ENCODE data around the gene CTSL. TPM values are rescaled to one million over a fixed set of nuclear protein-coding genes. Genes with fewer than 3 reads are reported as not detected.

The CTSL gene
- total RNA-seq, 1 experiment from 2014 or later, result not detected

- no peaks in the 10 kb centered on the region for H4K20me1 ChIP-seq (ENCODE audit: insufficient read depth, low read depth, low read length)
These were observed 29.3 kb upstream of the CTSL start for GRCh38 chr9:87696641-87697040.

GRCh38 chr9:87698069-87698809, 27.7 kb upstream of the CTSL start:
- H3K4me1 ChIP-seq (ENCODE audit: low read length), result no peaks in the 10 kb centered on the region
- peaks cover 5% of the 10 kb centered on the region for H3K9me3 ChIP-seq (ENCODE audit: low read length)
- H3K4me2 ChIP-seq (ENCODE audit: low read depth, low read length, poor library complexity, severe bottlenecking), result no peak overlapping the region
- DNase-seq, result no peak
- H3K9me2 ChIP-seq (replicated peaks; ENCODE audit: insufficient read depth, low read length), result no peaks in the 10 kb centered on the region
- H4K20me1 ChIP-seq (ENCODE audit: insufficient read depth, low read depth, low read length), result no peaks in the 10 kb centered on the region
- no peaks in the 10 kb centered on the region for H3K36me3 ChIP-seq (ENCODE audit: insufficient read depth, low read length)
- H3K27me3 ChIP-seq (ENCODE audit: low read length), result no peaks in the 10 kb centered on the region; the same call in 1 of the 2 replicates
- H3K9ac ChIP-seq (ENCODE audit: low read length), result no peak overlapping the region
- H3K27ac ChIP-seq (ENCODE audit: low read length), result no peak overlapping the region
- H3K79me2 ChIP-seq (ENCODE audit: low read length), result no peaks in the 10 kb centered on the region
- H2AFZ ChIP-seq (ENCODE audit: low read length), result no peak overlapping the region
- no peak overlapping the region for H3K4me3 ChIP-seq (ENCODE audit: low read length)

More at GRCh38 chr9:87696641-87697040, 29.3 kb upstream of the CTSL start:
- no peak overlapping the region for H2AFZ ChIP-seq (ENCODE audit: low read length)
- H3K27me3 ChIP-seq (ENCODE audit: low read length), result no peaks in the 10 kb centered on the region; the same call in 1 of the 2 replicates
- no peaks in the 10 kb centered on the region for H3K79me2 ChIP-seq (ENCODE audit: low read length)
- H3K9me3 ChIP-seq (ENCODE audit: low read length), result peaks cover 5% of the 10 kb centered on the region
- no peaks in the 10 kb centered on the region for H3K4me1 ChIP-seq (ENCODE audit: low read length)
- H3K4me3 ChIP-seq (ENCODE audit: low read length), result no peak overlapping the region
- no peaks in the 10 kb centered on the region for H3K9me2 ChIP-seq (replicated peaks; ENCODE audit: insufficient read depth, low read length)
- H3K36me3 ChIP-seq (ENCODE audit: insufficient read depth, low read length), result no peaks in the 10 kb centered on the region
- no peak for DNase-seq
- H3K9ac ChIP-seq (ENCODE audit: low read length), result no peak overlapping the region
- H3K4me2 ChIP-seq (ENCODE audit: low read depth, low read length, poor library complexity, severe bottlenecking), result no peak overlapping the region
- no peak overlapping the region for H3K27ac ChIP-seq (ENCODE audit: low read length)

- no peaks in the 10 kb centered on the region for H4K20me1 ChIP-seq (ENCODE audit: insufficient read depth, low read depth, low read length)
- no peaks in the 10 kb centered on the region for H3K79me2 ChIP-seq (ENCODE audit: low read length)
- H3K27ac ChIP-seq (ENCODE audit: low read length), result no peak overlapping the region
- no peak overlapping the region for H3K9ac ChIP-seq (ENCODE audit: low read length)
- H3K4me1 ChIP-seq (ENCODE audit: low read length), result no peaks in the 10 kb centered on the region
- no peaks in the 10 kb centered on the region for H3K9me2 ChIP-seq (replicated peaks; ENCODE audit: insufficient read depth, low read length)
- no peak for DNase-seq
- no peaks in the 10 kb centered on the region for H3K9me3 ChIP-seq (ENCODE audit: low read length)
- H3K4me3 ChIP-seq (ENCODE audit: low read length), result no peak overlapping the region
- no peak overlapping the region for H2AFZ ChIP-seq (ENCODE audit: low read length)
- H3K27me3 ChIP-seq (ENCODE audit: low read length), result no peaks in the 10 kb centered on the region
- no peak overlapping the region for H3K4me2 ChIP-seq (ENCODE audit: low read depth, low read length, poor library complexity, severe bottlenecking)
- H3K36me3 ChIP-seq (ENCODE audit: insufficient read depth, low read length), result no peaks in the 10 kb centered on the region
These were observed 26.1 kb upstream of the CTSL start for GRCh38 chr9:87699835-87700234.

GRCh38 chr9:87701491-87701890, 24.4 kb upstream of the CTSL start:
- Histone ChIP-seq H2AFZ (ENCODE audit: low read length) (no peak overlapping the region), H3K4me2 (ENCODE audit: low read depth, low read length, poor library complexity, severe bottlenecking) (no peak overlapping the region), H3K36me3 (ENCODE audit: insufficient read depth, low read length) (no peaks in the 10 kb centered on the region), H4K20me1 (ENCODE audit: insufficient read depth, low read depth, low read length) (no peaks in the 10 kb centered on the region), H3K9me3 (ENCODE audit: low read length) (no peaks in the 10 kb centered on the region), H3K9ac (ENCODE audit: low read length) (no peak overlapping the region), H3K4me3 (ENCODE audit: low read length) (no peak overlapping the region), H3K27me3 (ENCODE audit: low read length) (no peaks in the 10 kb centered on the region), H3K27ac (ENCODE audit: low read length) (no peak overlapping the region), H3K9me2 (replicated peaks; ENCODE audit: insufficient read depth, low read length) (no peaks in the 10 kb centered on the region), H3K4me1 (ENCODE audit: low read length) (no peaks in the 10 kb centered on the region), H3K79me2 (ENCODE audit: low read length) (no peaks in the 10 kb centered on the region)
- DNase-seq, result no peak

- no peak for DNase-seq
- H3K27ac ChIP-seq (ENCODE audit: low read length), result no peak overlapping the region
These were observed 23.9 kb upstream of the CTSL start for GRCh38 chr9:87701931-87702421.

GRCh38 chr9:87702921-87703320, 23.0 kb upstream of the CTSL start:
- Histone ChIP-seq H3K4me3 (ENCODE audit: low read length) (no peak overlapping the region), H3K27me3 (ENCODE audit: low read length) (no peaks in the 10 kb centered on the region), H3K36me3 (ENCODE audit: insufficient read depth, low read length) (no peaks in the 10 kb centered on the region), H3K27ac (ENCODE audit: low read length) (no peak overlapping the region), H3K9ac (ENCODE audit: low read length) (no peak overlapping the region), H3K9me3 (ENCODE audit: low read length) (no peaks in the 10 kb centered on the region), H2AFZ (ENCODE audit: low read length) (no peak overlapping the region), H3K4me1 (ENCODE audit: low read length) (no peaks in the 10 kb centered on the region), H3K4me2 (ENCODE audit: low read depth, low read length, poor library complexity, severe bottlenecking) (no peak overlapping the region), H3K9me2 (replicated peaks; ENCODE audit: insufficient read depth, low read length) (no peaks in the 10 kb centered on the region), H4K20me1 (ENCODE audit: insufficient read depth, low read depth, low read length) (no peaks in the 10 kb centered on the region), H3K79me2 (ENCODE audit: low read length) (no peaks in the 10 kb centered on the region)
- no peak for DNase-seq

More at GRCh38 chr9:87701931-87702421, 23.9 kb upstream of the CTSL start:
- H3K36me3 ChIP-seq (ENCODE audit: insufficient read depth, low read length), result no peaks in the 10 kb centered on the region
- no peaks in the 10 kb centered on the region for H3K9me3 ChIP-seq (ENCODE audit: low read length)
- no peaks in the 10 kb centered on the region for H3K4me1 ChIP-seq (ENCODE audit: low read length)
- H2AFZ ChIP-seq (ENCODE audit: low read length), result no peak overlapping the region
- no peaks in the 10 kb centered on the region for H4K20me1 ChIP-seq (ENCODE audit: insufficient read depth, low read depth, low read length)
- no peak overlapping the region for H3K4me3 ChIP-seq (ENCODE audit: low read length)
- no peak overlapping the region for H3K9ac ChIP-seq (ENCODE audit: low read length)
- no peaks in the 10 kb centered on the region for H3K79me2 ChIP-seq (ENCODE audit: low read length)
- no peaks in the 10 kb centered on the region for H3K9me2 ChIP-seq (replicated peaks; ENCODE audit: insufficient read depth, low read length)
- H3K4me2 ChIP-seq (ENCODE audit: low read depth, low read length, poor library complexity, severe bottlenecking), result no peak overlapping the region
- H3K27me3 ChIP-seq (ENCODE audit: low read length), result no peaks in the 10 kb centered on the region

GRCh38 chr9:87703636-87704276, 22.2 kb upstream of the CTSL start:
- Histone ChIP-seq H3K27ac (ENCODE audit: low read length) (no peak overlapping the region), H3K9me3 (ENCODE audit: low read length) (no peaks in the 10 kb centered on the region), H3K27me3 (ENCODE audit: low read length) (no peaks in the 10 kb centered on the region), H3K9me2 (replicated peaks; ENCODE audit: insufficient read depth, low read length) (no peaks in the 10 kb centered on the region), H3K4me2 (ENCODE audit: low read depth, low read length, poor library complexity, severe bottlenecking) (no peak overlapping the region), H2AFZ (ENCODE audit: low read length) (no peak overlapping the region), H3K9ac (ENCODE audit: low read length) (no peak overlapping the region), H4K20me1 (ENCODE audit: insufficient read depth, low read depth, low read length) (no peaks in the 10 kb centered on the region), H3K79me2 (ENCODE audit: low read length) (no peaks in the 10 kb centered on the region), H3K4me3 (ENCODE audit: low read length) (no peak overlapping the region), H3K36me3 (ENCODE audit: insufficient read depth, low read length) (no peaks in the 10 kb centered on the region), H3K4me1 (ENCODE audit: low read length) (no peaks in the 10 kb centered on the region)
- DNase-seq, result no peak

- no peak overlapping the region for H3K4me3 ChIP-seq (ENCODE audit: low read length)
- no peaks in the 10 kb centered on the region for H3K9me2 ChIP-seq (replicated peaks; ENCODE audit: insufficient read depth, low read length)
- no peaks in the 10 kb centered on the region for H3K27me3 ChIP-seq (ENCODE audit: low read length)
- no peaks in the 10 kb centered on the region for H3K9me3 ChIP-seq (ENCODE audit: low read length)
- DNase-seq, result no peak
- no peak overlapping the region for H3K4me2 ChIP-seq (ENCODE audit: low read depth, low read length, poor library complexity, severe bottlenecking)
- no peaks in the 10 kb centered on the region for H3K36me3 ChIP-seq (ENCODE audit: insufficient read depth, low read length)
- no peak overlapping the region for H3K27ac ChIP-seq (ENCODE audit: low read length)
- no peaks in the 10 kb centered on the region for H3K79me2 ChIP-seq (ENCODE audit: low read length)
- H3K4me1 ChIP-seq (ENCODE audit: low read length), result no peaks in the 10 kb centered on the region
- no peak overlapping the region for H3K9ac ChIP-seq (ENCODE audit: low read length)
- no peak overlapping the region for H2AFZ ChIP-seq (ENCODE audit: low read length)
- no peaks in the 10 kb centered on the region for H4K20me1 ChIP-seq (ENCODE audit: insufficient read depth, low read depth, low read length)
These were observed 21.6 kb upstream of the CTSL start for GRCh38 chr9:87704342-87704741.

All from Karpas-422 (cell line).